Mesenchymal stem cell (in vitro differentiated cells and primary cell): ENCODE data around the gene CLEC9A.

Experiments
- DNase-seq: peaks from one replicate; pipeline ENCODE4 v3.0.0-alpha.2; 2013
- H2AFZ ChIP-seq: one replicate; pipeline ENCODE4 v1.6.1; 2013; ENCODE audit warnings: low read depth, mild to moderate bottlenecking, control low read depth, inconsistent platforms, low read length, moderate library complexity
- H2AK5ac ChIP-seq: 2 replicates; pipeline ENCODE4 v1.6.1; 2013; ENCODE audit warnings: low read length, moderate library complexity, mild to moderate bottlenecking, inconsistent platforms; ENCODE audit not compliant: severe bottlenecking
- H2BK120ac ChIP-seq: one replicate; pipeline ENCODE4 v1.6.1; 2013; ENCODE audit warnings: low read depth, mild to moderate bottlenecking, inconsistent platforms, low read length, moderate library complexity
- H2BK12ac ChIP-seq, 2 experiments: one replicate each; pipeline ENCODE4 v1.6.1; 2013; ENCODE audit warnings: inconsistent platforms in 2 of 2, low read length in 2 of 2, mild to moderate bottlenecking in 2 of 2, moderate library complexity in 2 of 2, control low read depth in 1 of 2
- H2BK15ac ChIP-seq: one replicate; pipeline ENCODE4 v1.6.1; 2013; ENCODE audit warnings: mild to moderate bottlenecking, low read depth, inconsistent platforms; ENCODE audit not compliant: poor library complexity, severe bottlenecking
- H2BK5ac ChIP-seq: 2 replicates; pipeline ENCODE4 v1.6.1; 2013; ENCODE audit warnings: low read depth, mild to moderate bottlenecking, low read length, control low read depth, inconsistent platforms; ENCODE audit not compliant: poor library complexity, severe bottlenecking
- H3K14ac ChIP-seq, 2 experiments: one replicate each; pipeline ENCODE4 v1.6.1; 2013; ENCODE audit warnings: inconsistent platforms in 2 of 2, low read length in 2 of 2, control low read depth in 1 of 2, mild to moderate bottlenecking in 1 of 2, moderate library complexity in 1 of 2
- H3K18ac ChIP-seq, 2 experiments: one replicate each; pipeline ENCODE4 v1.6.1; 2013; ENCODE audit warnings: inconsistent platforms in 2 of 2, low read length in 2 of 2, control low read depth in 1 of 2, low read depth in 1 of 2, mild to moderate bottlenecking in 1 of 2
- H3K23ac ChIP-seq, 2 experiments: one replicate each; pipeline ENCODE4 v1.6.1; 2013; ENCODE audit warnings: inconsistent platforms in 2 of 2, low read length in 2 of 2, mild to moderate bottlenecking in 2 of 2, moderate library complexity in 2 of 2, control low read depth in 1 of 2
- H3K27ac ChIP-seq: 2 replicates; pipeline ENCODE4 v1.5.1; 2013; ENCODE audit warnings: mild to moderate bottlenecking, moderate library complexity, low read length, control low read depth, inconsistent platforms; ENCODE audit not compliant: poor library complexity, severe bottlenecking
- H3K27me3 ChIP-seq, 2 experiments: 2 replicates each; pipeline versions ENCODE4 v1.6.1 to v1.7.0; 2013; ENCODE audit warnings: low read length in 2 of 2, mild to moderate bottlenecking in 2 of 2, moderate library complexity in 2 of 2, control low read depth in 1 of 2, inconsistent platforms in 1 of 2; ENCODE audit not compliant: control insufficient read depth in 1 of 2, insufficient read depth in 1 of 2
- H3K36me3 ChIP-seq, 2 experiments: 2 replicates each; pipeline versions ENCODE4 v1.6.1 to v1.7.0; 2013; ENCODE audit warnings: low read length in 2 of 2, control low read depth in 1 of 2, inconsistent platforms in 1 of 2, low read depth in 1 of 2, mild to moderate bottlenecking in 1 of 2; ENCODE audit not compliant: insufficient read depth in 2 of 2, control insufficient read depth in 1 of 2
- H3K4ac ChIP-seq, 2 experiments: one replicate each; pipeline ENCODE4 v1.6.1; 2013; ENCODE audit warnings: inconsistent platforms in 2 of 2, low read length in 2 of 2, mild to moderate bottlenecking in 2 of 2, moderate library complexity in 2 of 2, control low read depth in 1 of 2, low read depth in 1 of 2
- H3K4me1 ChIP-seq: 2 replicates; pipeline ENCODE4 v1.6.1; 2013; ENCODE audit warnings: low read depth, low read length, control low read depth; ENCODE audit not compliant: control insufficient read depth, insufficient read depth
- H3K4me2 ChIP-seq: 2 replicates; pipeline ENCODE4 v1.6.1; 2013; ENCODE audit warnings: low read length, mild to moderate bottlenecking, inconsistent platforms; ENCODE audit not compliant: poor library complexity, severe bottlenecking
- H3K4me3 ChIP-seq, 2 experiments: 2 replicates each; pipeline versions ENCODE4 v1.5.1 to v1.7.0; 2013; ENCODE audit warnings: low read length in 2 of 2, mild to moderate bottlenecking in 2 of 2, control low read depth in 1 of 2, low read depth in 1 of 2; ENCODE audit not compliant: insufficient read depth in 1 of 2
- H3K79me1 ChIP-seq: replicated peaks from 2 replicates; pipeline ENCODE4 v1.6.1; 2013; ENCODE audit warnings: mild to moderate bottlenecking, control low read depth, low read length, inconsistent platforms; ENCODE audit not compliant: poor library complexity, severe bottlenecking
- H3K9ac ChIP-seq: 2 replicates; pipeline ENCODE4 v1.7.0; 2013; ENCODE audit warnings: mild to moderate bottlenecking, low read length, moderate library complexity
- H3K9me3 ChIP-seq: 2 replicates; pipeline ENCODE4 v1.7.0; 2013; ENCODE audit warnings: mild to moderate bottlenecking, low read length; ENCODE audit not compliant: control insufficient read depth
- H4K8ac ChIP-seq: one replicate; pipeline ENCODE4 v1.6.1; 2013; ENCODE audit warnings: inconsistent platforms, mild to moderate bottlenecking, low read length, moderate library complexity
- H4K91ac ChIP-seq: one replicate; pipeline ENCODE4 v1.6.1; 2013; ENCODE audit warnings: mild to moderate bottlenecking, low read length, inconsistent platforms
- WGBS: methylation state at CpG from one replicate; pipeline ENCODE4 v1.1.7; 2013; ENCODE audit warnings: mixed read lengths; 5-methylcytosine and 5-hydroxymethylcytosine counted together

Gene CLEC9A

GRCh38 chr12:10033783-10034545 lies 3.5 kb downstream of the CLEC9A start:
- H2AFZ ChIP-seq, result no peak overlapping the region
- no peak overlapping the region for H2AK5ac ChIP-seq
- H3K9me3 ChIP-seq, result no peaks in the 10 kb centered on the region
- DNase-seq, result peak; percentile 38
- H3K27me3 ChIP-seq, result no peaks in the 10 kb centered on the region
- no peak overlapping the region for H2BK120ac ChIP-seq
- no CpG with 5 or more reads among the region's 1 CpG for WGBS
- no peak overlapping the region for H3K4me2 ChIP-seq
- no peaks in the 10 kb centered on the region for H3K79me1 ChIP-seq
- no peaks in the 10 kb centered on the region for H3K4me1 ChIP-seq
- no peak overlapping the region for H2BK12ac ChIP-seq
- H3K4ac ChIP-seq, result no peak overlapping the region
- H3K18ac ChIP-seq, result no peak overlapping the region
- no peak overlapping the region for H4K8ac ChIP-seq
- H3K4me3 ChIP-seq, result no peak overlapping the region
- H2BK5ac ChIP-seq, result no peak overlapping the region
- no peak overlapping the region for H3K27ac ChIP-seq
- no peak overlapping the region for H3K14ac ChIP-seq
- H3K23ac ChIP-seq, result no peak overlapping the region
- H4K91ac ChIP-seq, result no peak overlapping the region
- no peak overlapping the region for H3K9ac ChIP-seq
- H2BK15ac ChIP-seq, result no peak overlapping the region
- no peaks in the 10 kb centered on the region for H3K36me3 ChIP-seq

GRCh38 chr12:10042167-10042566 lies 11.7 kb downstream of the CLEC9A start:
- no peak for DNase-seq
- H3K4me3 ChIP-seq, result no peak overlapping the region

GRCh38 chr12:10048526-10048925 lies 18.0 kb downstream of the CLEC9A start:
- H3K4ac ChIP-seq, result no peak overlapping the region
- H3K4me2 ChIP-seq, result no peak overlapping the region
- no peak overlapping the region for H2BK12ac ChIP-seq
- H3K27me3 ChIP-seq, result no peaks in the 10 kb centered on the region
- H4K8ac ChIP-seq, result no peak overlapping the region
- DNase-seq, result no peak
- WGBS, result 57% methylated on average over 3 of the region's 3 CpGs
- H3K36me3 ChIP-seq, result no peaks in the 10 kb centered on the region
- H3K9me3 ChIP-seq, result peaks cover 6% of the 10 kb centered on the region
- no peaks in the 10 kb centered on the region for H3K79me1 ChIP-seq
- no peak overlapping the region for H3K27ac ChIP-seq
- H3K4me3 ChIP-seq, result no peak overlapping the region
- no peak overlapping the region for H3K9ac ChIP-seq
- no peak overlapping the region for H2BK5ac ChIP-seq
- H2BK15ac ChIP-seq, result no peak overlapping the region
- no peak overlapping the region for H2AFZ ChIP-seq
- H3K23ac ChIP-seq, result no peak overlapping the region
- H4K91ac ChIP-seq, result no peak overlapping the region
- no peak overlapping the region for H3K18ac ChIP-seq
- H2BK120ac ChIP-seq, result no peak overlapping the region
- no peaks in the 10 kb centered on the region for H3K4me1 ChIP-seq
- H3K14ac ChIP-seq, result no peak overlapping the region
- H2AK5ac ChIP-seq, result no peak overlapping the region

More at GRCh38 chr12:10042167-10042566, 11.7 kb downstream of the CLEC9A start:
- Histone ChIP-seq H3K4me2 (no peak overlapping the region), H2BK15ac (no peak overlapping the region), H3K27ac (no peak overlapping the region), H3K9me3 (no peaks in the 10 kb centered on the region), H3K4me1 (no peaks in the 10 kb centered on the region), H3K23ac (no peak overlapping the region), H3K27me3 (no peaks in the 10 kb centered on the region), H2BK5ac (no peak overlapping the region), H3K9ac (no peak overlapping the region), H2AK5ac (no peak overlapping the region), H3K14ac (no peak overlapping the region), H4K91ac (no peak overlapping the region), H2BK12ac (no peak overlapping the region), H3K79me1 (no peaks in the 10 kb centered on the region), H2AFZ (no peak overlapping the region), H3K4ac (no peak overlapping the region), H3K18ac (no peak overlapping the region), H2BK120ac (no peak overlapping the region), H3K36me3 (no peaks in the 10 kb centered on the region), H4K8ac (no peak overlapping the region)

GRCh38 chr12:10052193-10052913 lies 21.9 kb downstream of the CLEC9A start:
- no peak overlapping the region for H2AFZ ChIP-seq
- no peak overlapping the region for H2AK5ac ChIP-seq
- no peaks in the 10 kb centered on the region for H3K27me3 ChIP-seq
- no peak overlapping the region for H3K23ac ChIP-seq
- WGBS, result 96% methylated on average over 6 of the region's 7 CpGs
- no peak overlapping the region for H2BK120ac ChIP-seq
- DNase-seq, result no peak
- no peak overlapping the region for H3K18ac ChIP-seq
- no peak overlapping the region for H2BK15ac ChIP-seq
- H3K4me3 ChIP-seq, result no peak overlapping the region
- H4K8ac ChIP-seq, result no peak overlapping the region
- H3K4me2 ChIP-seq, result no peak overlapping the region
- no peak overlapping the region for H2BK5ac ChIP-seq
- H3K4me1 ChIP-seq, result no peaks in the 10 kb centered on the region
- peaks cover 6% of the 10 kb centered on the region for H3K9me3 ChIP-seq
- no peak overlapping the region for H3K14ac ChIP-seq
- H3K4ac ChIP-seq, result no peak overlapping the region
- H3K9ac ChIP-seq, result no peak overlapping the region
- no peak overlapping the region for H4K91ac ChIP-seq
- no peak overlapping the region for H3K27ac ChIP-seq
- H3K36me3 ChIP-seq, result no peaks in the 10 kb centered on the region
- H2BK12ac ChIP-seq, result no peak overlapping the region
- no peaks in the 10 kb centered on the region for H3K79me1 ChIP-seq
